CD4-positive, alpha-beta T cell treated with Interleukin-6 for 4 hours (primary cell): ENCODE data around the gene GOPC.
"Not testable (repeated sequence)": the region's sequence is repeated elsewhere in the genome, so short reads cannot be mapped to it uniquely, and the experiment has no call there.

Experiments
- DNase-seq: peaks from one replicate; pipeline ENCODE4 v3.0.0-alpha.2; 2020; ENCODE audit warnings: mixed read lengths

The GOPC gene

GRCh38 chr6:117602151-117602898 lies at the start of gene GOPC:
TSS of gene GOPC (minus strand) at chr6:117602511. CDS start at chr6:117602288, 223 bp downstream.
- DNase-seq = peak; percentile 95

DNA sequence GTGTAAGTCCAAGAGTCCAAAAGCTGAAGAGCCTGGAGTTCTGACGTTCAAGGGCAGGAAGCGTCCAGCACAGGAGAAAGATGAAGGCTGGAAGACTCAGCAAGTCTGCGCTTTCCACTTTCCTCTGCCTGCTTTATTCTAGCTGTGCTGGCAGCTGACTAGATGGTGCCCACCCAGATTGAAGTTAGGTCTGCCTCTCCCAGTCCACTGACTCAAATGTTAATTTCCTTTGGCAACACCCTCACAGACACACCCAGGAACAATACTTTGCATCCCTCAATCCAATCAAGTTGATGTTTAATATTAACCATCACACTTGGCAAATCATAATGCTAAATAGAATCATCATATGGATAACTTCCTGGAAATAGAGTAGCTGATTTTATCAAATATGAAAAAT lies 49.7 kb upstream of the GOPC start:
- DNase-seq = not testable (repeated sequence)

DNA sequence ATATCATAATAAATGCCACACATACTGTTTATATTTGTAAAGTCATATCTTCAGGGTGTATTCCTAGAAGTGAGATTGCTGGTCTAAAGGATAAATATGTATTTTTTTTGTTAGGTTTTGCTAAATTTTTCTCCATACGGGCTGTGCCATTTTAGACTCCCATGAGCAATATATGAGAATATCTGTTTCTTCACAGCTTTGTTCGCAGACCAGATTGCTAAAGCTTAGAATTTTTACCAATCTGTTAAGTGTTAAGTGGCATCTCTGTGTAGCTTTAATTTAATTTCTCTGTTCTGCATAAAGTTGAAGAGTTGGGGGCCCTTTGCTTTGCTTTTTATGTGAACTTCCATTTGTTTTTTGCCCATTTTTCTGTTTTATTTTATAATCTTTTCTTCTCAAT lies 40.7 kb upstream of the GOPC start:
- DNase-seq = no peak

DNA sequence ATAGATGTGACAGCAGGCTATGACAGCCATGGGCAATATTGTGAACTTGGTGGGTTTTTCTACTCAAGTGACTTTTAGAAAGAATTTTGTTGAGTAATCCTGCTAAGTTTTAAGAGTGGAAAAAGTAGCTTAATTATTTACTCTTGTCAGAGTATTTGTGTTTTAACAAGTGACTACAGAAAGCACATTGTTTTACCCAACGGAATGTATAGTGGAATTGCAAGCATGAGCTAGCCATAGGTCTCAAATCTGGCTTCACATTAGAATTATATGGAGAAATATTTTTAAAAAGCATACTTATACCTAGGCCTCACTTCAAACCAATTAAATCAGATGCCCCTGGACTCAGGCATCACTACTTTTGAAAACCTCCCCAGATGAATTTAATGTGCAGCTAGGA lies 35.5 kb upstream of the GOPC start:
- no peak for DNase-seq

GRCh38 chr6:117629119-117629660 lies 26.9 kb upstream of the GOPC start:
- no peak for DNase-seq

GRCh38 chr6:117627533-117627932 lies 25.2 kb upstream of the GOPC start:
- DNase-seq = no peak

GRCh38 chr6:117624869-117625481 lies 22.7 kb upstream of the GOPC start:
- no peak for DNase-seq

DNA sequence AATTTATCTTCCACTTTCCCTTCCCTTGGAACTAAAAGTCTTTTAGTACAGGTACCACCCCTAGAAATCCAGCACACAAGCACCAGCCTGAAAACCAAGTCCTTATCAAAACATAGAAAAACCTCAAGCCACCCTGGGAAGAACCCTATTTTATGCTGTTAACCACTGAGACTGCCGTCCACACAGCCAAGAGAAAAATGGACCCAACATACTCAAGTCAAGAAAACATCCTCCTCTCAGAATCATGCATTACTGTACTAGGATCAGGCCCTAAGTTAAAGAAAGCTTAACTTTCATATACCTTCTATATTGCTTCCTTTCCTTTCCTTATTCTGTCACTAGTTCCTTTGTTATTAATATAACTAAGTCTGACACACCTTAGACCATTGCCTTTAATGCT lies 16.9 kb upstream of the GOPC start:
- no peak for DNase-seq

DNA sequence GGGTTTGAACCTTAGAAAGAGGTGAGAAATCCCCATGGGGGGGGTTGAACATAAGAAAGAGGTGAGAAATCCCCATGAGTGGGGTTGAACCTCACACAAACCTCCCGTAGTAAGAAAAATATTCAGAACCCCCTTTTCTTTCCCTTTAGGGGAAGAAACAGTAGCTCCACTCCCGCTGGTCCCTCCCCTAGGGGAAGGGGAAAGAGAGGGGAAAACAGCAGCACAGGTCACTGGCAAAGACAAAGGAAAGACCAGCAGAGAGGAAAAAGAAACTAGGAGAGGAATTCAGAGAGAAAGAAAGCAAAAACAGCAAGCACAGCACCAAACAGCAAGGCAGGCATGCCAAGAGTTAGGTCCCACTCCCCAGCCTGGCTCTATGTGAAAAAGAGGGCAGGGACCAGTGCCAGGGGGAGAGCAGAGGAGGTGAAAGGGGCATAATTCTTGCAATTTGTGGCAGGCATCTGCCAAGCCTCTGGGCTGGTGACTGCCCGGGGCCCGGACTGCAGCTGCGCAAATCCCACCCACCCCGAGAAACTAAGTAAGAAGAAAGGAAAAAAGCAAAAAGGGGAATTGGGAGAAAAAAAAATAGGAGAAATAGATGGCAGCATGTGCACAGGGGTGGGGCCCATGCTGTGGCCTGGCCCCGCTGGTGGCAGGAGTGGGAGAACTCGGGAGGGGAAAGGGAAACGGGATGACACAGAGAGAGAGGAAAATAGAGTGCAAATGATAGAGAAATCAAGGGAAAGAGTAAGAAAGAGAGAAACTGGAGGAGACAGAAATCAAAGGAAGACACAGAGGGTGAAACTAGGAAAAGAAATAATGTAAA lies 15.1 kb upstream of the GOPC start:
- DNase-seq = no peak

GRCh38 chr6:117616391-117617209 lies 14.3 kb upstream of the GOPC start:
- peak; percentile 4 for DNase-seq

DNA sequence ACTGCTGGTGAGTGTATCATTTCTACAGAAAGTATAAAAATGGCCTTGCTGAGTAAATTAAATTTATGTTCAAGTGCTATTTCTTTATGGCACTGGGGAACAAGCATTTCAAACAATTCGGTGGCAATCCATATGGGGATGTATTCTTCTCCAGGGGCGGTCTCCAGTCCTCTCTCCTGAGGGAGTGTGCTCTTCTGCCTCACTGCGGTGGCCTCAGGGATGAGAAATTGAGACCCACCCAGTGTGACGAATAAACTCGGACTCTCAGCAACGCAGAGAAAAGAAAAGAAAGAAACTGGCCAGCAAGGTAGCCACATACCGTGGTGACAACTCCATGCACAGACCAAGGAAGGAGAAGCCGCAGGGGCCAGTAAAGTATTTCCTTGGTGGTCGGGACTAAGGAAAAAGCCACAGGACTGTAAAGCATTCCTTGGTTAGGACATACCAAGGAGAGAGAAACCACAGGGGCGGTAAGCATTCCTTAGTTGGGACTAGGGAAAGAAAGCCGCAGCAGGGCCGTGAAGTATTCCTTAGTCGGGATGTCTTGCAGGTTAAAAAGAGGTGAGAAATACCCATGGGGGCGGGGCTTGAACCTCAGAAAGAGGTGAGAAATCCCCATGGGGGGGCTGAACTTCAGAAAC lies 13.6 kb upstream of the GOPC start:
- DNase-seq = no peak

DNA sequence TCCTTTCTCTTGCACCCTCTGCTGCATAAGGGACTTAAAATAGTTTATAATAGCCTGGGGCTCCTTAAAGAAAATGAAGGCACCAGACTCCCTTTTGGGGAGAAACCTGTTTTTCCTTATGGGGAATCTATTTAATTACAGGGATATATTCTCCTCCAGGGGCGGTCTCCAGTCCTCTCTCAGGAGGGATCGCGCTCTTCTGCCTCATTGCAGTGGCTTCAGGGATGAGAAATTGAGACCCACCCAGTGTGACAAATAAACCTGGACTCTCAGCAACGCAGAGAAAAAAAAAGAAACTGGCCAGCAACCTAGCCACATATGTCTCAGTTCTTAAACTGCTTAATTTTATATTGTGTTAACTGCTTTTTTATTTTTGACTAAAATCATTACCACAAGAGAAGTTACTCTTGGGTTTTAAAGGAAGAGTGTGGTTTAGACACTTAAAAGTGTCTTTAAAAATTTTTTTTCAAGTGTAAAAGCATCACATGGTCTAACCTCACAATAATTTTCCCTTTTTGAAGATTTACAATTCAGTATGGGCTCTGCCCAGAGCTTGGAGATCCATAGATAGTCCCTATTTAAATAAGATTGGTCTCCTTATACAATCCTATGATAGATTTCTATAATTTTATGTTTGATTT lies 11.7 kb upstream of the GOPC start:
- no peak for DNase-seq

DNA sequence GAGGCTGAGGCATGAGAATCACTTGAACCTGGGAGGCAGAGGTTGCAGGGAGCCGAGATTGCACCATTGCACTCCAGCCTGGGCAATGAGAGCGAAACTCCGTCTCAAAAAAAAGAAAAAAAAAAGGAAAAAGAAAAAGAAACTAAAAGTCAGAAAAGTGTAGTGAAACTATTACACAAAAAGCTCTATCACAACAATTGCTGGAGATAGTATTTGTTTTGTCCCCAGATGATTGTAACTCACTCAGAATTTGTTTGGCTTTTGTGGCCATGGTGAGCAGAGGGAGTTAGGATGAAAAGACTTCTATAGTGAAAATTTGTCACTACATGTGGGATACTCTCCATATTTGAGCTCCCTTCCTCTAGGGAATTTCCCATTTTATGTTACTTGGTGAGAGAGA lies 5.2 kb upstream of the GOPC start:
- no peak for DNase-seq

- peak; percentile 64 for DNase-seq
Observed at GRCh38 chr6:117605169-117605826, 3.0 kb upstream of the GOPC start.

DNA sequence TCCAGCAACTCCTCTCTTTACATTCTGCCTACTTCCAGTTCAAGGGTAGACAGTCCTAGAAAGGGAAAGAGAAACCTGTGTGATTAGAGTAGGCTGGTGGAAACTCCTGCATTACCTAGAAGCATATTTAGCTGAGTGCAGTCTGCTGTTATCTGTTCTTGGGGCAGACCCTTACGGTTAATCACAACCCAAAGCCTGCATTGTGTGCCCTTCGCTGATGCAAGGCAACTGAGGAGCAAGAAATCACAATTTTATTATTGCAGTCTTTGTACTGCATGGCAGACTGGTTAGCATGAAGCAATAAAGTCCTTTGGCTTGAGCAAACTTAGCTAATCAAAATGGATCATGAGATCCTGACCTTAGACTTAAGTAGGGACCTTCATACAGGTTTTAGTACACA lies 1.5 kb upstream of the GOPC start:
- no peak for DNase-seq

GRCh38 chr6:117602899-117603588 lies 733 bp upstream of the GOPC start:
- DNase-seq = no peak

GRCh38 chr6:117601811-117602150 lies 530 bp downstream of the GOPC start:
- no peak for DNase-seq

DNA sequence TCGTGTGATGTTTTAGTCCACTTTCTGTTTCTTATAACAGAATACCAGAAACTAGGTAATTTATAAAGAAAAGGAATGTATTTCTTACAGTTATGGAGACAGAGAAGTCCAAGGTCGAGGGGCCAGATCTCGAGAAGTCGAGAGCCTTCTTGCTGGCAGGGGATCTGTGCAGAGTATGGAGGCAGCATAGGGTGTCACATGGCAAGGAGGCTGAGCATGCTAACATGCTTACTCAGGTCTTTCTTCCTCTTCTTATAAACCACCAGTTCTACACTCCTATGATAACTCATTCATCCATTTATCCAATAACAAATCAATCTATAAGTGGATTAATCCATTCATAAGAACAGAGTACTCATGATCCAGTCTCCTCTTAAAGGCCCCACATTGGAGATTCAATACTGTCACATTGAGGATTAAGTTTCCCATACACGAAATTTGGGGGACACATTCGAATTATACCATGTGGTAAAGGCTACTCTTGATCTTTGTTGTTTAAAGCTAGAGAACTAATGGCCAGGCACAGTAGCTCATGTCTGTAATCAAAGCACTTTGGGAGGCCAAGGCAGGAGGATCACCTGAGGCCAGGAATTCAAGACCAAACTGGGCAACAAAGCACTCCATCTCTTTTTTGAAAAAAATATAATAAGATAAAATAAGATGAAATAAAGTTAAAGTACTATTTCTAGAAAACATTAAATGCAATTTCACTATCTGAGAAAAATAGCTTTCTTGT lies 2.1 kb downstream of the GOPC start:
- no peak for DNase-seq

- DNase-seq = no peak
Observed at GRCh38 chr6:117597755-117598154, 4.6 kb downstream of the GOPC start.
